Pancreas (tissue), 10 donors: ENCODE results near the gene TINCR. TPM values are rescaled to one million over a fixed set of nuclear protein-coding genes. Genes with fewer than 3 reads are reported as not detected.
A peak's percentile ranks its signal among the peaks of the same experiment; 100 is the strongest.

Source experiments
- ATAC-seq, 4 donors: fragments of 200-7000 bp; cut with Tn5 transposase; one replicate each; pipeline versions ENCODE4 v1.8.0 to v1.9.1; 2020; ENCODE audit warnings: mild to moderate bottlenecking in 4 of 4, moderate library complexity in 4 of 4
- DNase-seq, 6 donors: peaks; one replicate each; pipeline ENCODE4 v3.0.0-alpha.2; 2020
- FAIRE-seq: peaks from 2 replicates; lab custom pipeline; 2012; peaks lifted over from hg19 to GRCh38; lab: Jason Lieb, UNC
- H3K27ac ChIP-seq, 4 donors: fragments of 200-600 bp; sonication (generic); 1 replicate in 3 of 4; 2 replicates in 1 of 4; pipeline versions ENCODE4 v1.5.0 to v1.8.0; 2020
- H3K27me3 ChIP-seq, 4 donors: fragments of 200-600 bp; one replicate each; pipeline ENCODE4 v1.8.0; 2021
- H3K36me3 ChIP-seq, 3 donors: fragments of 200-600 bp; sonication (generic) in 1 of 3; one replicate each; pipeline versions ENCODE4 v1.5.0 to v1.8.0; 2020 to 2021
- H3K4me1 ChIP-seq, 3 donors: fragments of 200-600 bp; one replicate each; pipeline ENCODE4 v1.8.0; 2021
- H3K4me3 ChIP-seq, 4 donors: fragments of 200-600 bp; sonication (generic) in 2 of 4; one replicate each; pipeline versions ENCODE4 v1.5.0 to v1.8.0; 2020 to 2021
- H3K9me3 ChIP-seq, 4 donors: fragments of 200-600 bp; one replicate each; pipeline ENCODE4 v1.8.0; 2021
- WGBS, 2 donors: extraction: QIAGEN DNeasy Blood & Tissue Kit; methylation state at CpG; one replicate each; pipeline ENCODE4 v1.1.7; 2013; 5-methylcytosine and 5-hydroxymethylcytosine counted together
- intact Hi-C, 3 donors: fragments of 100-400 bp; cut with DNase I; formaldehyde crosslinking; loops; one replicate each; pipeline versions ENCODE4 v1.11.1 to v1.14.2; 2022
- polyA plus RNA-seq, 2 donors: library from polyadenylated mRNA; stranded (reverse); fragments of 200-250 nt; gene quantifications; one replicate each; pipeline ENCODE4 v1.2.3, GENCODE V29; 2013
- total RNA-seq, 6 donors: library from RNA; stranded (reverse); fragmentation: NEBNext Ultra II Directional in 4 of 6; extraction: Animal tissue kit (Norgen Biotek cat#: 25700) in 4 of 6; gene quantifications; one replicate each; pipeline versions ENCODE4 v1.2.1 to v1.2.4, GENCODE V29; 2021 to 2023
- TF ChIP-seq, protein P1 (sequence below), 4 donors: fragments of 200-600 bp; sonication (generic) in 3 of 4; IDR thresholded peaks; one replicate each; pipeline versions ENCODE4 v1.5.0 to v1.8.0; 2021; ENCODE audit warnings: antibody characterized with exemption in 4 of 4
- donor health status: healthy with polysubstance abuse.
- donor health status: DM: no; HTN: no; CAD: no; lungs with moderate emphysema.
- donor health status: DM: no; HTN: no; CAD: no.
- donor health status: control.
- donor health status: control.
- donor health status: Bipolar disorder and iron deficiency.
- donor health status: DM: yes; HTN: yes; CAD: no.
- donor health status: DM: no; HTN: no; CAD: no.
- donor health status: DM: no; HTN: no; CAD: no.
- donor health status: DM: yes; HTN: yes; CAD: no.

TINCR gene
- total and polyA plus RNA-seq, 8 donors = 0.09 to 0.85 (median 0.22) TPM; not detected in 1

DNA sequence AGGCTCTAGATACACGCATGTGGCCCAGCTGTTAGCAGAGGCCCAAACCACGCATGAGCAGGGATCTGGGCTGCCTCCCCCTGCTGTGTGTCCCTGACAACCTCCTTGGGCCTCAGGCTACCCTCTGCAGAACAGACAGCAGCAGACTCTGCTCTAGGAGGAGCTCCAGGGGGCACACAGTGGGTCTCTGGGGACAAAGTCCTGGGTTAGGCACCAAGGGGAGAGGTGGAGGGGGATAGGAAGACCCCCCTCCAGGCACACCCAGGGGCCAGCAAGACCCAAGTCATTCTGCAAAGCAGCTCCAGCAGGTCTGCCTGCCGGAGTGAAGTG is 8.0 kb downstream of the TINCR start:
- Histone ChIP-seq H3K27ac (no peak overlapping the region), H3K9me3 (no peaks in the 10 kb centered on the region), H3K27me3 (no peaks in the 10 kb centered on the region), H3K36me3 (no peaks in the 10 kb centered on the region), H3K4me1 (no peaks in the 10 kb centered on the region), H3K4me3 (no peak overlapping the region)
- TF ChIP-seq, protein P1, sequence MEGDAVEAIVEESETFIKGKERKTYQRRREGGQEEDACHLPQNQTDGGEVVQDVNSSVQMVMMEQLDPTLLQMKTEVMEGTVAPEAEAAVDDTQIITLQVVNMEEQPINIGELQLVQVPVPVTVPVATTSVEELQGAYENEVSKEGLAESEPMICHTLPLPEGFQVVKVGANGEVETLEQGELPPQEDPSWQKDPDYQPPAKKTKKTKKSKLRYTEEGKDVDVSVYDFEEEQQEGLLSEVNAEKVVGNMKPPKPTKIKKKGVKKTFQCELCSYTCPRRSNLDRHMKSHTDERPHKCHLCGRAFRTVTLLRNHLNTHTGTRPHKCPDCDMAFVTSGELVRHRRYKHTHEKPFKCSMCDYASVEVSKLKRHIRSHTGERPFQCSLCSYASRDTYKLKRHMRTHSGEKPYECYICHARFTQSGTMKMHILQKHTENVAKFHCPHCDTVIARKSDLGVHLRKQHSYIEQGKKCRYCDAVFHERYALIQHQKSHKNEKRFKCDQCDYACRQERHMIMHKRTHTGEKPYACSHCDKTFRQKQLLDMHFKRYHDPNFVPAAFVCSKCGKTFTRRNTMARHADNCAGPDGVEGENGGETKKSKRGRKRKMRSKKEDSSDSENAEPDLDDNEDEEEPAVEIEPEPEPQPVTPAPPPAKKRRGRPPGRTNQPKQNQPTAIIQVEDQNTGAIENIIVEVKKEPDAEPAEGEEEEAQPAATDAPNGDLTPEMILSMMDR (IDR thresholded peaks at IDR 0.05) = no peak
- ATAC-seq (no peak), FAIRE-seq (no peak), DNase-seq (no peak)
- WGBS, 2 donors = 34 to 42% methylated on average over 3 of the region's 3 CpGs
- intact Hi-C loops = no loop called here

DNA sequence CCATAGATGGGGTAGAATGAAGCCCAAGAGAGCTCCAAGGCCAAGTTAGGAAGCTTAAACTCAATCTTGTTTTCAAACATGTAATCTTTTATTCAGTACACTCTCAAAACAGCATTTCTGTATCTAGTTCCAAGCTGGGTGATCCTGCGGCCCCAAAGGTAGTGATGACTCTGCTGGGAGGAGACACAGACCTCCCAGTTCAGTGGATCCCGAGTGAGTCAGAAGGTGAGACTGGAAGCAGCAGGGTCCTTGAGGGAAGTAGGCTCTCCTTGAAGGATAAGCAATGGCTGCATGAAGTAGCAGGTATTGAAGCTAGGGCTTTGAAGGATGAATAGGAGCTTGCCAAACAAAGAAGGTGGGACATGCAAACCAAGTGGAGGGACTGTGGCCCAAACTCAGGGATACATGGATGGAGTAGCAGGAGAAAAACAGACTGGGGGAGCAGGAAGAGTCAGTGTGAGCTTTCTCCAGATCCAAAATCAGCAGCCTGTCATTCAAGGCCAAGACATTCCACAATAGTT is 9.6 kb downstream of the TINCR start:
- H3K36me3 ChIP-seq = no peaks in the 10 kb centered on the region
- H3K27me3 ChIP-seq = no peaks in the 10 kb centered on the region
- intact Hi-C loops = no loop called here
- H3K27ac ChIP-seq = no peak overlapping the region
- H3K9me3 ChIP-seq = no peaks in the 10 kb centered on the region
- DNase-seq = peak in 1 of 6 donors; percentile 2
- no peak for FAIRE-seq
- TF ChIP-seq, protein P1 (IDR thresholded peaks at IDR 0.05) = no peak
- no peak overlapping the region for H3K4me3 ChIP-seq
- no peak for ATAC-seq
- 73 to 79% methylated on average over 2 of the region's 2 CpGs for WGBS, 2 donors
- H3K4me1 ChIP-seq = no peaks in the 10 kb centered on the region

DNA sequence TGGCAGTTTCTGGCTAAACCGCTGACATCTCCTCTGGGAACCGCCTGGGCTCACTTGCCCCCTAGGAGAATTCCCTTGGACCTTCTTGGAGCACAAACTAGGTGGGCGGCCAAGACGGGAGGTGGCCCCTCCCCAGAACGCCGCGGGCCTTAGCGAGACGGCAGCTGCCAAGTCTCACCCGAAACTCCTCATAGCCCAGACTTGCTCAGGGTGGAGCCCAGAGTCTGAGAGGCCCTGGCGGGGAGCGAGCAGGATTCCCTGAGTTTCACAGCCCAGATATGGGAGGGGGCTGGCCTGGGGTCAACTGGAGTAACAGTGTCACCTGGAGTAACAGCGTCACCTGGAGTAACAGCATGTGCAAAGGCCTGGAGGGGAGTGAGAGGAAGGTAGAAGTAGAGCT is 10.1 kb downstream of the TINCR start:
- no peak for ATAC-seq
- peak in 1 of 6 donors; percentile 31 for DNase-seq
- TF ChIP-seq, protein P1 (IDR thresholded peaks at IDR 0.05) = no peak
- H3K36me3 ChIP-seq = no peaks in the 10 kb centered on the region
- no peaks in the 10 kb centered on the region for H3K27me3 ChIP-seq
- H3K27ac ChIP-seq = no peak overlapping the region
- 55 to 57% methylated on average over 13 of the region's 13 CpGs for WGBS, 2 donors
- H3K9me3 ChIP-seq = no peaks in the 10 kb centered on the region
- no peak for FAIRE-seq
- no peak overlapping the region for H3K4me3 ChIP-seq
- intact Hi-C loops = no loop called here
- no peaks in the 10 kb centered on the region for H3K4me1 ChIP-seq

DNA sequence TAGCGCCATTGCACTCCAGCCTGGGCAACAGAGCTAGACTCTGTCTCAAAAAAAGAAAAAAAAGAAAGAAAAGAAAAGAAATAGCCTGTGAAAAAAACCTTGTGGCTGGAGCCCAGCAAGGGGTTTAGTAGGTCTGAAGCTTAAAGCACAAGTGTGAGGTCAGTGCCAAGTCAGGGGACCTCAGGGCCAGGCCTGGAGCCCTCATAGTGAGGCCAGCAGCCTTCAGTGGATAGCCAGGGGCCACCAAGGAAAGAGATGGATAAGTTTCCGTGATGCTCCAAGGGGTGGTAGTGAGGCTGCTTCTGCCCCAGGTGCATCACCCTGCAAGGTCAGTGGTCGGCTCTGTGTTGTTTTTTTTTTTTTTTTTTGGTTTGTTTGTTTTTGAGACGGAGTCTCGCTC is 12.9 kb downstream of the TINCR start:
- Histone ChIP-seq H3K27me3 (no peaks in the 10 kb centered on the region), H3K4me3 (no peak overlapping the region), H3K9me3 (no peaks in the 10 kb centered on the region), H3K36me3 (no peaks in the 10 kb centered on the region), H3K4me1 (no peaks in the 10 kb centered on the region), H3K27ac (no peak overlapping the region)
- 54 to 60% methylated on average over 4 to 5 of the region's 5 CpGs for WGBS, 2 donors
- ATAC-seq (no peak), DNase-seq (no peak), FAIRE-seq (no peak)
- TF ChIP-seq, protein P1 (IDR thresholded peaks at IDR 0.05) = no peak
- intact Hi-C loops = no loop called here

DNA sequence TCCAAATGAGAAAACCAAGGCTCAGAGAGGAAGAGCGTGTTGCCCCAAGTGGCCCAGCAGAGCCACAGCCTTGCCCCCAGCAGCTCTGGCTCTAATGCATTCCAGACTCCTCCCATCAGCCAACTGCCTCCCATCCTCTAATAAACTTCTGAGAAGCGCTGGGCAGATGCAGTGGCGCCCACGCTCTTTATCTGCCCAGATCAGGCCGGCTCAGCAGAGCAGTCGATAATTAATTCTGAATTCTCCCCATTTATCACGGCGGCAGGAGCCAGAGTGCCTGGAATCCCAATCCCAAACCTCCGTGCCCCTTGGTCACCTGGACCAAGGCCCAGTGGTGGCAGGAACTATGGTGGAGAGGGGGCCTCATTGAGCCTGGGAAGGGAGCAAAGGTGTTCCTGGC is 13.9 kb downstream of the TINCR start:
- DNase-seq = no peak
- 40 to 48% methylated on average over 9 of the region's 9 CpGs for WGBS, 2 donors
- FAIRE-seq = no peak
- no peak for ATAC-seq
- Histone ChIP-seq H3K27ac (no peak overlapping the region), H3K4me3 (no peak overlapping the region), H3K4me1 (no peaks in the 10 kb centered on the region), H3K9me3 (no peaks in the 10 kb centered on the region), H3K36me3 (no peaks in the 10 kb centered on the region), H3K27me3 (no peaks in the 10 kb centered on the region)
- TF ChIP-seq, protein P1 (IDR thresholded peaks at IDR 0.05) = no peak
- intact Hi-C loops = no loop called here
